Stimulated activated CD4-positive, alpha-beta T cell treated with anti-CD3 and anti-CD28 coated beads, Interleukin-15, amount 100 ng/mL, for 48 hours (primary cell): ENCODE measurements around the gene SLC9B1.

ENCODE experiments used
- DNase-seq, 2 donors: peaks; one replicate each; pipeline ENCODE4 v3.0.0-alpha.2; 2020; ENCODE audit warnings: low read depth in 2 of 2

Gene SLC9B1

GRCh38 chr4:103019308-103020124, at the start of gene SLC9B1:
TSS of gene SLC9B1 (minus strand) at chr4:103019705. CDS start at chr4:102991711, 27,994 bp downstream.
- peak; percentile 88 to 93 for DNase-seq

- DNase-seq, result no peak
These were observed 48.5 kb upstream of the SLC9B1 start for GRCh38 chr4:103067841-103068547.

- no peak for DNase-seq
These were observed 41.1 kb upstream of the SLC9B1 start for GRCh38 chr4:103060453-103061148.

- DNase-seq, result no peak
These were observed 34.5 kb upstream of the SLC9B1 start for GRCh38 chr4:103054030-103054429.

- no peak for DNase-seq
These were observed 33.3 kb upstream of the SLC9B1 start for GRCh38 chr4:103052779-103053178.

- DNase-seq, result no peak
These were observed 32.6 kb upstream of the SLC9B1 start for GRCh38 chr4:103052145-103052544.

- no peak for DNase-seq
These were observed 31.4 kb upstream of the SLC9B1 start for GRCh38 chr4:103050736-103051436.

GRCh38 chr4:103046416-103047290, 27.1 kb upstream of the SLC9B1 start:
- peak in 1 of 2 donors; percentile 17 for DNase-seq

- DNase-seq, result no peak
These were observed 24.7 kb upstream of the SLC9B1 start for GRCh38 chr4:103044183-103044582.

GRCh38 chr4:103036169-103036568, 16.7 kb upstream of the SLC9B1 start:
- DNase-seq, result no peak

GRCh38 chr4:103032574-103032973, 13.1 kb upstream of the SLC9B1 start:
- no peak for DNase-seq

GRCh38 chr4:103030791-103031190, 11.3 kb upstream of the SLC9B1 start:
- DNase-seq, result no peak

GRCh38 chr4:103029300-103029699, 9.8 kb upstream of the SLC9B1 start:
- DNase-seq, result no peak

GRCh38 chr4:103026868-103027267, 7.4 kb upstream of the SLC9B1 start:
- DNase-seq, result no peak

- DNase-seq, result no peak
These were observed 5.5 kb upstream of the SLC9B1 start for GRCh38 chr4:103024996-103025395.

- DNase-seq, result no peak
These were observed 1.6 kb upstream of the SLC9B1 start for GRCh38 chr4:103021120-103021519.

GRCh38 chr4:103018391-103019307, 856 bp downstream of the SLC9B1 start:
- DNase-seq, result no peak

- no peak for DNase-seq
These were observed 7.0 kb downstream of the SLC9B1 start for GRCh38 chr4:103012551-103012950.

GRCh38 chr4:103012060-103012459, 7.4 kb downstream of the SLC9B1 start:
- DNase-seq, result no peak
